DMS153 treated with DMSO at 0.1 percent for 48 hours (cell line): ENCODE measurements around the gene ACP1.
A peak's percentile ranks its signal among the peaks of the same experiment; 100 is the strongest.

Experiments
- DNase-seq: peaks from one replicate; lab custom pipeline; 2025; ENCODE audit not compliant: unreplicated experiment; lab: John Stamatoyannopoulos, UW

Gene ACP1

GRCh38 chr2:279956-280649 lies 15.4 kb downstream of the ACP1 start:
- no peak for DNase-seq

- no peak for DNase-seq
Observed at GRCh38 chr2:280650-281110, 15.9 kb downstream of the ACP1 start.

DNA sequence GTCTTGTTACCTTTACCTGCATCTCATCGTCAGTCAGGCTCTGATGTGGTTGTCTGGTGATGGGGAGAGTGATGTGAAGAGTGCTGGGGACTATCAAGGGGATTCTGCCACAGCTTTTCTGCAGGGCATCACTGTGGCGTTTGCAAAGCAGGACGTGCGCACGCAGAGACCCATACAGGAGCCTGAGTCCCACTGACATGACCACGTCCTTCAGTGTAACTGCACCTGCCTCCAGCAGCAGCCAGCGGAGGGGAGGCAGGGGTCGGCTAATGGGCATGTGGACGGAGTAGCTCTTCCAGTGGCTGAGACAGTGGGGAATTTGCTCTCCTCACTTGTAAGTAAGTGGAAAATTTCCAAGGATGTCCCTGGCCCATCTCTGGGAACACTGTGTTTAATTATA lies 16.6 kb downstream of the ACP1 start:
- DNase-seq, result no peak

DNA sequence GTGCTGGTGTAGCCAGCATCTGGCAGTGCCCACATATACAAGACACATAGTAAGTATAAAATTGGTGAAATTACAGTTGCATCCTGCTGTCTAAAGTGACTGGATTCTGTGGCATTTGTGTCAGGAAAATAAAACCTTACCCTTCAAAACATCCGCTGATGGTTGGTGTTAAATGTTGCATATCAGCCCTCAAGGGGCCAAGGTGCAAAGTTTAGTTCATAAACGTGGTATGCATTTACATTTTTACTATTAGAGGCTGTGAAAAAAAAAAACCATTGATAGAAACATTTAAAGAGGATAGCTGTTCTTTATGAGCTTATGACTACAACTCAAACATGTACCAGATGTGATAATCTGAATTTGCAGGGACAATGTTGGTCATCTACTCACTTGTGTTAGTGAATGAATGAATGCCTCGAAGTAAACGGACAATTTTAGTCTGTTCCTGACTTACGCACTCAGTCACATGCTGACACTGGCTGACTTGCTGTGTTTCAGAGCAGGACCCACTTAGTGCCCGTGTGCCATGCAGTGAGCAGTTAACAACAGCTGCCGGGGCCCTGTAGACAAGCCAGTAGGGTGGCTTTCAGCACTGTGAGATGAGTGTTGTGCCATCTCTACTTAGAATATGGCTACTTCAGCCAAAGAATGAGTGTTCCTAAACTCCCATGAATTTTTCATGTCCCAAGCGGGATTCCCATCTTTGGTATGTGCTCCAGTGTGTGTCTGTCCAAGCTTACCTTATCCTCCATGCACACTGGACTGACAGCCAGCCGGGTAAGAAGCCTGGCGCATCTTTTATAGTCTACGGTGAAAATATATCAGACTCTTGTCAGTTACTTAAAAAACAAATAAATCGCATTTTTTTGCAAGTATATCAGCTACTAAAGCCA lies 17.9 kb downstream of the ACP1 start:
- no peak for DNase-seq

DNA sequence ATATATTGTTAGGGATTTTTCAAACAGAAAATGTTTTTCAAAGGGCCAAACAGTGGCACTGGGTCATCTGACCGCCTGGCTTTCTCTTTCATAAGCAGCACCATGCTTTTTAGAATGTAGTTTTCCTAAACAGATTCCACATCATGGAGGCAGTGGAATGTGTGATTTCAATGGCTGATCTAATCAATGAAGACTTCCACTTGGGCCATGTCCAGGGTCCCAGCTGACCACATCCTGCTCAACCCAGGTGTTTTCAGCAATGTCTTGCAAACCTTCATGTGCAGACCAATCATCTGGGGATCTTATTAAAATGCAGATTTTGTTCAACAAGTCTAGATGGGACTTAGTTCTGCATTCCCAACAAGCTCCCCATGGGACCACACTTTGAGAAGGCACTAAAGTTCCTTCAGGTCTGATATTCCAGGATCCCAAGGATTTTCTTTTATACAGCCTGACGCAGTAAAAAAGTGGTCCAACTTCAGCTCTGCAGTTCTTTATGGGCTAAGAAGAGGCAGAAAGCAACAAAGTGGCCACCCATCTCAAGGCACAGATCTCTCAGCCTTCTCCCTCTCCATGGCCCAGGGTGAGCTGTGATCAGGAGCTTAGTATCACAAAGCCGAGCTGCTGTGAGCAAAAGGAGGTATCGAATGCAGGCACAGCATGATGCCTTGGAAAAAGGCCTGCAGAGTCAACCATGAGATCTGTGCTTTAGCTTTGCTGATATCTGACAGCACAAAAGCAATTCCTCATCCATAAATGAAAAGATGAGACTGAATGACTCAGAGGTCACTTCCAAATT lies 19.4 kb downstream of the ACP1 start:
- DNase-seq, result no peak

- DNase-seq, result no peak
Observed at GRCh38 chr2:284896-285492, 20.2 kb downstream of the ACP1 start.

DNA sequence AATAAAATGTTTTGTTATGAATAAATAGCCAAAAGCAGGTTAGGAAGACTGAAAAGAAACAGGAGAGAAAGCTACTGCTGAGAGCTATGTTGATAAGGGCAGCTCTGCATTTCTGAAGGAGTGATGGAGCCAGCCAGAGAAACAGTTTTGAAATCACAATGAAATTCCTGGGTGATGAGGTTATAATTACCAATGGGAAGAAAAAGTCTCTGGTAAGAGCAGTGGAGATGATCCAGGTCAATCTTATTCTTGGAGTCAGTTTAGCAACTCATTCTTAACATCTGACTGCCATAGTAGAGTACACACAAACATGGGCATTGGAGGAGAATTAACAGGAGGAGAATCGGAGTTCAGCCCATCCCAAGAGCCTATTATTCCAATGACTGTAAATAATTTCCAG lies 20.8 kb downstream of the ACP1 start:
- DNase-seq, result no peak

- no peak for DNase-seq
Observed at GRCh38 chr2:286035-286434, 21.3 kb downstream of the ACP1 start.

DNA sequence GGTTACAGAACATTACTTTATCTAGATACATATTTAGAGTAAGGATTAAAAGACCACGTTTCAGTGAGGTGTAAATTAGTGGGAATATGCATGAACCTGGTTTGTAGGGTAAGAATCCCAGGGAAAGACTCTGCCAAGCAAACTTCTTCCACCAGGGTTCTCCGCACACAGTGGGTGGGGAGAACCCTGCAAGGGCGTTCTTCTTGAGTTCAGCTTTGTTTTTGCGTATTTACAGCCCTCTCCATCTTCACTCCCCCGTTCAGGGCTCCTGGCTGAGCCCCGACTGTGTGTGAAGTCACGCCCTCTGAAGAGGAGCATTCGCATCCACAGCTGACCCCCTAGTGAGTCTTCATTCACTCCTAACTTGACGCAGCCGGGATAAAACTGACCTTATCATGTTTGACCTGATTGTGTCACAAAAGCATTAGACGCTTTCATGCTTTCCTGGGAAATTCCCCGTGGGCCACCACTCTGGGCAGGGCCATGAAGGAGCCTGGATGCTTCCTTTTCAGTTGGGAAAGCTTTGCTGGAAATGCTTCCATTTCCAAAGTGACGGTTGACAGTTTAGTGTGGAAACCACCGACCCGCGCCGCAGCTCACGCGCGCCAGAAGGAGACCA lies 22.1 kb downstream of the ACP1 start:
- DNase-seq, result no peak

DNA sequence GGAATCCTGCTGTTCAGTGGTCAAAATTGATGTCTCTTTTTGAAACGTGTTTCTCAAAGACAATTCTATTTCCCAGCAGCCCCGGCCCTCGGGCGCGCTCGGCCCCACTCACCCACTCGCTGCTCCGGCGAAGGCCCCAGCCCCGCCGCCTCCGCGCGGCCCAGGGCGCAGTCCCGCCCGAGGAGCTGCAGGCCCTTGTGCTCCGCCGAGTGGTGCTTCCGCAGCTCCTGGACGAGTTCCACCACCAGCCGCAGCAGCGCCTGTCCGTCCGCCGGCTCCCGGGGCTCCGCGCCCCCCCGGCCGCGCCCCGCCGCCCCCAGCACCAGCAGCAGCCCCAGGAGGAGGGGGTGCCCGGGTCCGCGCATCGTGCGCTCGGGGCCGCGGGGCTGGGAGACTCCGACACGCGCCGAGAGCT lies 22.7 kb downstream of the ACP1 start:
- DNase-seq, result no peak

DNA sequence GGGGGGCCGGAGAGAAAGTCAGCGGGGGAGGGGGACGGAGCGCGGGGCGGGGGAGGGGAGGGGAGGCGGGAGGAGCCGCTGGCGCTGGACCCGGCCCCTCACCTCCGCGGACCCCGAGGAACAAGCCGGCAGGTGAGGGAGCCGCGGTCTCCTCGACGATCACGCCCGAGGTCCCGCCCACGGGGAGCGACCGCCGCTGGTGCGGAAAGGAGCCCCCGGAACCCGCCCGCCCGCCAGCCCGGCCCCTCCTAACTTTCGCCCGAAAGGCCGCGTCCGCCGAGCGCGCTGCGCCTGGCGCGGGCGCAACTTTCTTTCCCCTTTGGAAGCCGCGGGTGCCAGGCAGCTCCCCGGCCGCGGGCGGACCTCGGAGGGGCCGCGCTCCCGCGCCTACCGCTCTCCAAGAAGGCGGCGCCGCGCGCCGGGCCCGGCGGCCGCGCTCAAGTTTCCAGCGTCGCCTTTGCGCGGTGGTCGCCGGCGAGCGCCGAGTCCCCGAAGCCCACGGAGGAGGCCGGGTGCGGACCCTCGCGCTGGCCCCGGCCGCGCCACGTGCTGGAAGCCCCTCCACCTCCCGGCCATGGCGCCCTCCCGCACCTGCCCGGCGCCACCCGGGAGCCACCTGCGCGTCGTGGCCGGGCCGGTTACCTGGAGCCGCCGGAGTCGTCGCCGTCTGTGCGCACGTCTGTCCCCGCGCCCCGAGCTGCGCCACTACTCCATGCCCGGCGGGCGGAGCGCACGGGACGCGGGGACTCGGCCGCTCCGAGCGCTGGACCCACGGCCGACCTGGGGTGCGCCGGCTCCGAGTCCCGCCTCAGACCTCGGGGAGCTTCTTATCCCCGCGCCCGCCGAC lies 23.4 kb downstream of the ACP1 start, which contains the start of gene ALKAL2:
Gene ALKAL2 (minus strand): TSS at position 181 of the 847 bp plus-strand sequence. CDS start 256 bp downstream, outside the sequence.
- no peak for DNase-seq

- DNase-seq, result no peak
Observed at GRCh38 chr2:288758-289361, 24.1 kb downstream of the ACP1 start.

DNA sequence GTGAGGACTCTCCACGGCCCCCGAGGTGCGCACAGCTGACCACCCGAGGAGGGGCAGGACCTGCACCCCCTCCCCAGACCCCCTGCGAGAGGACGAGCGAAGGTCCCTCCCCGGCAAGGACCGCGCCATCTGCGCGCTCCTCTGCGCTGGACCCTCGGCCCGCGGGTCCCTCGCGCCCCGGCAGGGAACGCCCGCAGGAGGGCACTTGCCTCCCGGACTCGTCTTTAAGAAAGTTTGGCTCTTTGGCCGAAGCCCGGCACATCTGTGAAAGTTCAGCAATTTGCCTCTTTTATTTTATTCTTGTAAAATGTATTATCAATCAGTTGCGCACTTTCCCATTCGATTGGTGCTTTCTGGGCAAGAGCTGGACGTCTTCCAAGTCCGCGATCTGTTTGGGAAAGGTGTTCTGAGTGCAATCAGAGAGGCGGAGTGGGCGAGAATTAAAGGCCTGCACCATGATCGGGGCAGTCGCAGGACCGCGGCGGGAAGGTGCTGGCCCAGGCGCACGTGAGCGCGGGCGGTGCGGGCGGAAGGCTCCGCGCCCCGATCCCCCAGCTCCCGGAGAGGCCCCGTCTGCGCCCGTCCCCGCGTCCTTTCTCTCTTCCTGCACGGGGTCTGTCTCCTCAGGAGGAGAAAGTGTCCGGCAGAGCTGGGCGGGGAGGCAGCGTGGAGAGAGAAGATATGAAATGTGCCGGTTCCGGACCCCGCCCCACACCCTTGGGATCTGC lies 24.8 kb downstream of the ACP1 start:
- DNase-seq, result no peak

DNA sequence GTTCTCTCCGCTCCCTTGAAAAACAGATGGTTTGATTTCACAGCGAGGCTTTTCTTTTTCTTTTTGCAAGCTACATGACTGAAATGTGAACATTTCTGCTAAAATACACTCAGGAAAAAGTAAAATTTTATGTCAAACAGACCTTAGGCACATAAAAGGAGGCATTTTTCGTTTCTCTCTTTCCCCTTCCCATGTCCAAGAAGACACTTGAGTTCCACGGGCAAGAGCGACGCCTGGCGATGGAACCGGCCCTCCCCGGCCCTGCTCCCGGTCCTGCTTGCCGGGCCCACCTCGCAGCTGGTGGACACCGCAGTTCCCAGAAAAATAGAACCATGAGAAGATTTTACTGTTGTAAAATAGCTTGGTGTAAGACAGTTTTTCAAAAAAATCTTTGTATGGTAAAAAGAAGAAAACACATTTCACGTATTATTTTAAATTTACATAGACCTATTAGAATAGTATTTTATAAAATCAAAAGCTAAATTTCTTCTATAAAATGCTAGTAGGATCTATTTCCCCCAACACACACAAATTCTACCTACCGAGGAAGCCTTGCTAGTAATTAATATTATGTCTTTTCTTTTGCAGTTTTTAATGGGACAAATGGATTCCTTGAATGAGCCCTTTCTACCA lies 25.5 kb downstream of the ACP1 start:
- peak; percentile 14 for DNase-seq

DNA sequence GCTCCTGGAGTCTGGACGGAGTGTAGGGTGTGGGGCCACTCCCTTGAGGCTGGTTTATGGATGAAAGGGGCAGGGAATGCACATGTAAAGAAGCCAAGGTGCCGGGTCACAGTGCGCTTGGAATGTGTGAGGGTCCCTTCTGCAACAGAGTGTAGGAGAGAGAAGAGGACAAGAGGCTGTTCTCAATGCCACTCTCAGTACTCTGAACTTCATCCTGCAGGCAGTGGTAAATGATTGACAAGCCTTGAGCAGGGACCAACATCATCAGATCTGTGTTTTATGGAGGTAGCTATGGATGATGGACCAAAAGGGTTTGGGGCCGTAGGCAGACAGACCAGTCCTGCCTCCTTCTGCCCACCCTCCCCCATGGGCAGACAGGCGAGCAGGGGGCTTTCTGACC lies 30.3 kb downstream of the ACP1 start:
- no peak for DNase-seq

- no peak for DNase-seq
Observed at GRCh38 chr2:296354-296753, 31.6 kb downstream of the ACP1 start.

- no peak for DNase-seq
Observed at GRCh38 chr2:305366-305765, 40.6 kb downstream of the ACP1 start.
